H1 (cell line): Measurements from ENCODE around the gene WDR59.

ENCODE experiments used
- ATF2 ChIP-seq: IDR thresholded peaks from 2 replicates; pipeline ENCODE4 v1.6.1; 2012; ENCODE audit warnings: low read length, inconsistent platforms
- CHD2 ChIP-seq: IDR thresholded peaks from 2 replicates; pipeline ENCODE4 v1.6.1; 2012; ENCODE audit warnings: low read length, improper control_type of control experiment
- CTCF ChIP-seq, 3 experiments: IDR thresholded peaks; 1 replicate in 2 of 3; 2 replicates in 1 of 3; pipeline versions ENCODE4 v1.5.1 to v1.6.1; 2011; ENCODE audit warnings: low read length in 3 of 3, mild to moderate bottlenecking in 3 of 3, inconsistent platforms in 2 of 3, low read depth in 1 of 3, moderate library complexity in 1 of 3; ENCODE audit not compliant: insufficient read depth in 1 of 3; ENCODE audit errors: control extremely low read depth in 1 of 3
- EP300 ChIP-seq, 2 experiments: IDR thresholded peaks; 1 replicate in 1 of 2; 2 replicates in 1 of 2; pipeline ENCODE4 v1.6.1; 2011 to 2012; ENCODE audit warnings: low read depth in 2 of 2, low read length in 2 of 2, mild to moderate bottlenecking in 2 of 2, borderline replicate concordance in 1 of 2, inconsistent platforms in 1 of 2, moderate library complexity in 1 of 2
- KDM4A ChIP-seq: IDR thresholded peaks from one replicate; pipeline ENCODE4 v1.7.1; 2012; ENCODE audit warnings: low read depth, mild to moderate bottlenecking, moderate library complexity, low read length, inconsistent platforms; ENCODE audit not compliant: severe bottlenecking
- NANOG ChIP-seq: IDR thresholded peaks from 2 replicates; pipeline ENCODE4 v1.6.1; 2011; ENCODE audit warnings: low read length, low read depth, mild to moderate bottlenecking, inconsistent platforms; ENCODE audit not compliant: insufficient read depth, poor library complexity, severe bottlenecking
- POLR2A ChIP-seq, 2 experiments: IDR thresholded peaks; 1 replicate in 1 of 2; 2 replicates in 1 of 2; pipeline ENCODE4 v1.6.1; 2011; ENCODE audit warnings: low read depth in 2 of 2, low read length in 2 of 2, mild to moderate bottlenecking in 2 of 2; ENCODE audit errors: control extremely low read depth in 1 of 2
- RAD21 ChIP-seq, 2 experiments: IDR thresholded peaks in 1 of 2; conservative IDR thresholded peaks in 1 of 2; 2 replicates each; pipeline ENCODE4 v1.6.1; 2011; ENCODE audit warnings: low read depth in 2 of 2, low read length in 2 of 2, improper control_type of control experiment in 1 of 2, inconsistent platforms in 1 of 2, mild to moderate bottlenecking in 1 of 2, moderate library complexity in 1 of 2
- RBBP5 ChIP-seq: IDR thresholded peaks from 2 replicates; pipeline ENCODE4 v1.7.1; 2012; ENCODE audit warnings: low read depth, mild to moderate bottlenecking, inconsistent platforms, low read length, moderate library complexity, borderline replicate concordance
- TAF1 ChIP-seq: IDR thresholded peaks from 2 replicates; pipeline ENCODE4 v1.6.1; 2011; ENCODE audit warnings: mild to moderate bottlenecking, low read depth, low read length
- ZNF274 ChIP-seq: IDR thresholded peaks from 2 replicates; pipeline ENCODE4 v1.7.0; 2012; ENCODE audit warnings: low read length, borderline replicate concordance; ENCODE audit errors: extremely low read depth

GRCh38 chr16:74929636-74930035, 55.3 kb downstream of the WDR59 start:
- TF ChIP-seq ATF2: no peak
- TF ChIP-seq ZNF274: no peak
- TF ChIP-seq POLR2A (IDR thresholded peaks at IDR 0.05; ENCODE audit: control extremely low read depth in 1 of 2, low read depth in 2 of 2, low read length in 2 of 2): no peak
- TF ChIP-seq TAF1: no peak
- no peak for TF ChIP-seq RAD21 (IDR thresholded peaks at IDR 0.05 in 1 of 2, conservative IDR thresholded peaks at IDR 0.05 in 1 of 2; ENCODE audit: low read depth in 2 of 2, low read length in 2 of 2)
- no peak for TF ChIP-seq EP300 (IDR thresholded peaks at IDR 0.05; ENCODE audit: borderline replicate concordance in 1 of 2, low read depth in 2 of 2, low read length in 2 of 2)
- TF ChIP-seq NANOG: no peak
- TF ChIP-seq CTCF (IDR thresholded peaks at IDR 0.05; ENCODE audit: control extremely low read depth in 1 of 3, insufficient read depth in 1 of 3, low read depth in 1 of 3, low read length in 3 of 3): no peak
- TF ChIP-seq CHD2: no peak
- no peak for TF ChIP-seq KDM4A
- TF ChIP-seq RBBP5: no peak
